DMS 273 (cell line): Measurements from ENCODE around the gene S100A3.
"Not testable (repeated sequence)": the region's sequence is repeated elsewhere in the genome, so short reads cannot be mapped to it uniquely, and the experiment has no call there.

Experiments used
- DNase-seq: peaks from one replicate; lab custom pipeline; 2025; ENCODE audit not compliant: unreplicated experiment; lab: John Stamatoyannopoulos, UW

Gene S100A3

GRCh38 chr1:153536012-153536670 lies 12.9 kb downstream of the S100A3 start:
- DNase-seq, result no peak

- DNase-seq, result no peak
Observed at GRCh38 chr1:153535242-153536011, 13.6 kb downstream of the S100A3 start, which contains the start of gene S100A6. S100A6 (minus strand) TSS chr1:153535991; CDS start chr1:153535339, 652 bp downstream.

- no peak for DNase-seq
Observed at GRCh38 chr1:153534925-153535241, 14.2 kb downstream of the S100A3 start.

GRCh38 chr1:153534226-153534924 lies 14.7 kb downstream of the S100A3 start:
- DNase-seq, result no peak

DNA sequence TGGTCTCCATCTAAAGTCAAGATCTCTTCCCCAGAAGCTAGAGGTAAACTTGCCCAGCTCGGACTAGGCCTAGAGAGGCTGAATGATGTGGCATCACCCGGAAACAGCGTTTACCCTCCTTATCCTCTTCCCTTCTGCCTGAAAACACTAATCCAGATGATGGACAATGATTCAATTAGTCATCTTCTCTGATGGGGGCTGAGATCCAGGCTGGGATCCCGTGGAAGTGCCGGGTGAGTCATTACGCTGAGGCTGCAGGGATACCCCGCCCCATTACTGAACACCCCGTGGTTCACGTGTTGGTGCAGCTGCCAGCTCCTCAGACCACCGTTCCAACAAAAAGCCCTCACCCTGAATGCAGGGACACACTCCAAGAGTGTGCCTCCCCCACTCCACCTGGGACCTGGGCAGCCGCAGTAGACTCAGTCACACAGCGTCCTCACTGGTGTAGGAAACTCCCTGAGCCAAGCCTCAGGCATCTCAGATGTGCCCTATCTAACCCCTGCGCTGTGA lies 15.3 kb downstream of the S100A3 start:
- peak; percentile 69 for DNase-seq

- peak; percentile 96 for DNase-seq
Observed at GRCh38 chr1:153532769-153533599, 16.1 kb downstream of the S100A3 start.

- no peak for DNase-seq
Observed at GRCh38 chr1:153532181-153532580, 16.9 kb downstream of the S100A3 start.

DNA sequence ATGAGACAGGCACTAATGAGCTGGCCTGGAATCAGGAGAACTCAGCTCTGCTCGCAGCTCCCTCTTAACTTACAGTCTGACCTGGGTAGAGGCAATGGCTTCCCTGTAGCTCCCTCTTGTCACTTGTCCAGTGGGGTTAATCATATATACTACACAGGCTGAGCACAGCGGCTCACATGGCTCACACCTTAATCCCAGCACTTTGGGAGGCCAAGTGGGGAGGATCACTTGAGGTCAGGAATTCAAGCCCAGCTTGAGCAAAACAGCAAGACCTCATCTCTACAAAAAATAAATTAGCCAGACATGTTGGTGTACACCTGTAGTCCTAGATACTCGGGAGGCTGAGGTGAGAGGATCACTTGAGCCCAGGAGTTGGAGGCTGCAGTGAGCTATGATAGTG lies 17.4 kb downstream of the S100A3 start:
- DNase-seq, result no peak

- DNase-seq, result no peak
Observed at GRCh38 chr1:153527683-153528040, 21.4 kb downstream of the S100A3 start.

- DNase-seq, result no peak
Observed at GRCh38 chr1:153527023-153527682, 21.9 kb downstream of the S100A3 start.

GRCh38 chr1:153526132-153526543 lies 22.9 kb downstream of the S100A3 start:
- DNase-seq, result peak; percentile 87

GRCh38 chr1:153525088-153525728 lies 23.9 kb downstream of the S100A3 start:
- DNase-seq, result peak; percentile 98

- DNase-seq, result not testable (repeated sequence)
Observed at GRCh38 chr1:153522353-153523048, 26.6 kb downstream of the S100A3 start.

GRCh38 chr1:153521808-153522207 lies 27.2 kb downstream of the S100A3 start:
- DNase-seq, result not testable (repeated sequence)

DNA sequence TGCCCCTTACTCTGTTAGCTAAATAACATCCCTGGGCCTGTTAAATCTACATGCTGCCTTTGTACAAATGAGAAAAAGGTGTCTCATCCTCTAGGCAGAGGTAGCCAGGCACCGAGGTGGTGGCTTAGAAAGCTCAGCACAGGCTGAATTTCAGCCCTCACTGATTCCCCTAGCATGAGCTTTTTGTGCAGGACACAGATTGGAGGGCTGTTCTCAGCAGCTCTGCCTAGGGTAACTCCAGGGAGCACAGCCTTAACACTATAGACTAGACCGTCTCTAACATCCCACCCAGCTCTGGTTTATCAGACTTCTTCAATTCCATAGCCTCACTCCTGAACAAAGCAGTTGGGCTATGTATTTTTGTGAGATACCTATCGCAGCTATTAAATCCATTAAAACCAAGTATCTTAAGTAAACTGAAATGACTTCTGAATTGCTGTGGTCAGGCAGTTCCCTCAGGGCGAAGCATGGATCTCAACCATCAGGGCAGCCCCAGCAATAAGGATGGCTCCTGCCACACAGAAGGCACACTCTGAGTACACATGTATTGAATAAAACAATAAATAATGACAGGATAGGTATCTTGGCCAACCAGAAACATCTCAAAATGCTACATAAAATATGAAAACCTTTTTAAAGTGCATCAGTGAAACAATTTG lies 28.1 kb downstream of the S100A3 start:
- DNase-seq, result no peak

- not testable (repeated sequence) for DNase-seq
Observed at GRCh38 chr1:153520137-153520691, 28.8 kb downstream of the S100A3 start.

- no peak for DNase-seq
Observed at GRCh38 chr1:153519242-153519641, 29.8 kb downstream of the S100A3 start.
